Amniotic stem cell (primary cell): Measurements from ENCODE around the gene RGS18.
"Not testable (repeated sequence)": the region's sequence is repeated elsewhere in the genome, so short reads cannot be mapped to it uniquely, and the experiment has no call there.

Experiments
- DNase-seq: peaks from one replicate; lab custom pipeline; 2025; lab: John Stamatoyannopoulos, UW

The RGS18 gene

GRCh38 chr1:192158181-192158580 is at the start of gene RGS18:
TSS of gene RGS18 (plus strand) at chr1:192158462. CDS start at chr1:192158638, 176 bp downstream.
- no peak for DNase-seq

- no peak for DNase-seq
These were observed 48.7 kb upstream of the RGS18 start for GRCh38 chr1:192109576-192109975.

- no peak for DNase-seq
These were observed 43.3 kb upstream of the RGS18 start for GRCh38 chr1:192115000-192115399.

GRCh38 chr1:192118881-192119405 is 39.3 kb upstream of the RGS18 start:
- DNase-seq: no peak

GRCh38 chr1:192119701-192120100 is 38.6 kb upstream of the RGS18 start:
- no peak for DNase-seq

GRCh38 chr1:192122668-192123067 is 35.6 kb upstream of the RGS18 start:
- no peak for DNase-seq

GRCh38 chr1:192123212-192123611 is 35.0 kb upstream of the RGS18 start:
- no peak for DNase-seq

GRCh38 chr1:192126030-192126619 is 32.1 kb upstream of the RGS18 start:
- DNase-seq: no peak

GRCh38 chr1:192130175-192130574 is 28.1 kb upstream of the RGS18 start:
- DNase-seq: no peak

- DNase-seq: not testable (repeated sequence)
These were observed 27.4 kb upstream of the RGS18 start for GRCh38 chr1:192130865-192131264.

GRCh38 chr1:192131914-192132313 is 26.3 kb upstream of the RGS18 start:
- no peak for DNase-seq

- peak; percentile 12 for DNase-seq
These were observed 24.8 kb upstream of the RGS18 start for GRCh38 chr1:192133350-192133926.

- no peak for DNase-seq
These were observed 17.9 kb upstream of the RGS18 start for GRCh38 chr1:192140382-192140781.

- no peak for DNase-seq
These were observed 11.0 kb upstream of the RGS18 start for GRCh38 chr1:192147221-192147620.

GRCh38 chr1:192147696-192148095 is 10.6 kb upstream of the RGS18 start:
- DNase-seq: no peak

- DNase-seq: no peak
These were observed 7.1 kb upstream of the RGS18 start for GRCh38 chr1:192151176-192151575.

- peak; percentile 13 for DNase-seq
These were observed 5.0 kb upstream of the RGS18 start for GRCh38 chr1:192153276-192153675.

- DNase-seq: no peak
These were observed 1.2 kb upstream of the RGS18 start for GRCh38 chr1:192157067-192157466.

GRCh38 chr1:192159014-192159413 is 752 bp downstream of the RGS18 start:
- no peak for DNase-seq

- no peak for DNase-seq
These were observed 1.5 kb downstream of the RGS18 start for GRCh38 chr1:192159781-192160180.

- no peak for DNase-seq
These were observed 1.9 kb downstream of the RGS18 start for GRCh38 chr1:192160196-192160595.

GRCh38 chr1:192161976-192162375 is 3.7 kb downstream of the RGS18 start:
- DNase-seq: no peak

- no peak for DNase-seq
These were observed 4.1 kb downstream of the RGS18 start for GRCh38 chr1:192162376-192162775.

- DNase-seq: not testable (repeated sequence)
These were observed 6.7 kb downstream of the RGS18 start for GRCh38 chr1:192165002-192165401.
